ENCODE results near the gene SNAPIN. TPM values are rescaled to one million over a fixed set of nuclear protein-coding genes. Genes with fewer than 3 reads are reported as not detected.

The SNAPIN gene
- total RNA-seq, 1 donor from 2014 or later, result 43.2 TPM

- DNase-seq (ENCODE audit: extremely low spot score in 2 of 2), result no peak
- Histone ChIP-seq H3K4me3 (no peak overlapping the region), H3K27me3 (no peaks in the 10 kb centered on the region), H3K36me3 (no peaks in the 10 kb centered on the region), H3K4me1 (peaks cover 48% of the 10 kb centered on the region), H3K27ac (peak overlapping the region; percentile 95), H3K9me3 (no peaks in the 10 kb centered on the region)
- no peak for TF ChIP-seq CTCF (IDR thresholded peaks at IDR 0.05)
- TF ChIP-seq POLR2AphosphoS5 (IDR thresholded peaks at IDR 0.05; ENCODE audit: insufficient read depth in 1 of 2, low read depth in 1 of 2), result no peak
- no peak for TF ChIP-seq POLR2A (IDR thresholded peaks at IDR 0.05)
- intact Hi-C loops (cut with DNase I), result loop anchor here (5.0 kb wide), 1 partner anchor 96 kb away; no protein-coding TSS in a partner anchor
Observed at GRCh38 chr1:153628638-153629342, 29.7 kb upstream of the SNAPIN start.

- TF ChIP-seq POLR2AphosphoS5 (IDR thresholded peaks at IDR 0.05; ENCODE audit: insufficient read depth in 1 of 2, low read depth in 1 of 2), result no peak
- TF ChIP-seq CTCF (IDR thresholded peaks at IDR 0.05), result no peak
- TF ChIP-seq POLR2A (IDR thresholded peaks at IDR 0.05), result no peak
- Histone ChIP-seq H3K36me3 (no peaks in the 10 kb centered on the region), H3K27me3 (no peaks in the 10 kb centered on the region), H3K4me3 (no peak overlapping the region), H3K4me1 (peaks cover 48% of the 10 kb centered on the region), H3K9me3 (no peaks in the 10 kb centered on the region), H3K27ac (peak overlapping the region; percentile 48)
- no peak for DNase-seq (ENCODE audit: extremely low spot score in 2 of 2)
- intact Hi-C loops (cut with DNase I), result loop anchor here (5.0 kb wide), 1 partner anchor 97 kb away; no protein-coding TSS in a partner anchor
Observed at GRCh38 chr1:153629343-153629665, 29.2 kb upstream of the SNAPIN start.

- intact Hi-C loops (cut with DNase I), result loop anchor here (5.0 kb wide), 1 partner anchor 98 kb away; no protein-coding TSS in a partner anchor
- H3K36me3 ChIP-seq, result no peaks in the 10 kb centered on the region
- H3K27me3 ChIP-seq, result no peaks in the 10 kb centered on the region
- no peak for DNase-seq (ENCODE audit: extremely low spot score in 2 of 2)
- no peaks in the 10 kb centered on the region for H3K9me3 ChIP-seq
- H3K4me1 ChIP-seq, result peaks cover 47% of the 10 kb centered on the region
- H3K27ac ChIP-seq, result peak overlapping the region; percentile 48
- no peak overlapping the region for H3K4me3 ChIP-seq
- TF ChIP-seq CTCF (IDR thresholded peaks at IDR 0.05) (no peak), POLR2AphosphoS5 (IDR thresholded peaks at IDR 0.05; ENCODE audit: insufficient read depth in 1 of 2, low read depth in 1 of 2) (no peak), POLR2A (IDR thresholded peaks at IDR 0.05) (no peak)
Observed at GRCh38 chr1:153629971-153630370, 28.5 kb upstream of the SNAPIN start.

- intact Hi-C loops (cut with DNase I), result no loop called here
- no peak for DNase-seq (ENCODE audit: extremely low spot score in 2 of 2)
- TF ChIP-seq POLR2A (IDR thresholded peaks at IDR 0.05) (no peak), POLR2AphosphoS5 (IDR thresholded peaks at IDR 0.05; ENCODE audit: insufficient read depth in 1 of 2, low read depth in 1 of 2) (no peak), CTCF (IDR thresholded peaks at IDR 0.05) (no peak)
- no peaks in the 10 kb centered on the region for H3K9me3 ChIP-seq
- H3K36me3 ChIP-seq, result no peaks in the 10 kb centered on the region
- no peaks in the 10 kb centered on the region for H3K27me3 ChIP-seq
- peaks cover 47% of the 10 kb centered on the region for H3K4me1 ChIP-seq
- peak overlapping the region; percentile 48 for H3K27ac ChIP-seq
- no peak overlapping the region for H3K4me3 ChIP-seq
Observed at GRCh38 chr1:153630384-153630783, 28.1 kb upstream of the SNAPIN start.
